ENCODE results near the gene TMEFF2. TPM values are rescaled to one million over a fixed set of nuclear protein-coding genes. Genes with fewer than 3 reads are reported as not detected.

The TMEFF2 gene
- total and polyA plus RNA-seq, 2 of the 8 experiments (the other 6 are each of a cell fraction or from before 2014, with no cell fraction given), result 0.91 to 3.7 TPM

DNA sequence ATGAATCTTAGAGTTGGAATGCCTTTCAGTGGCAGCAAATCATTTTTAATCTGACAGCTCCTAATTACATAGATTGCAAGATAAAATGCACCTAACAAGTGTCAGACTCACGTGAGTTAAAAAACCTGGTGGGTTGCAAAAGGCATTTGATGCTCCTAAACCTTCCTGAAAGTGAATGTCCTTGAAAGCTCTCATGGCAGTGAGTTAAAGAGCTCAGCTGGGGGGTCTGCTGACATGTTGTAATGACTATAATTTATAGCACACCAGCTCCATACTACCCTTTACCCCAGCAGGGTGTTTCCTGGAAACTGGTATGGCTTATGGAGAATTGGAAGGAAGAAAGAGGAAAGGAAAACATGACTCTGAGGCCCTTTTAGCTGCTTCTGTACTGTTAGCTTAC lies 256.0 kb downstream of the TMEFF2 start (continued):
- TF ChIP-seq, protein P1, sequence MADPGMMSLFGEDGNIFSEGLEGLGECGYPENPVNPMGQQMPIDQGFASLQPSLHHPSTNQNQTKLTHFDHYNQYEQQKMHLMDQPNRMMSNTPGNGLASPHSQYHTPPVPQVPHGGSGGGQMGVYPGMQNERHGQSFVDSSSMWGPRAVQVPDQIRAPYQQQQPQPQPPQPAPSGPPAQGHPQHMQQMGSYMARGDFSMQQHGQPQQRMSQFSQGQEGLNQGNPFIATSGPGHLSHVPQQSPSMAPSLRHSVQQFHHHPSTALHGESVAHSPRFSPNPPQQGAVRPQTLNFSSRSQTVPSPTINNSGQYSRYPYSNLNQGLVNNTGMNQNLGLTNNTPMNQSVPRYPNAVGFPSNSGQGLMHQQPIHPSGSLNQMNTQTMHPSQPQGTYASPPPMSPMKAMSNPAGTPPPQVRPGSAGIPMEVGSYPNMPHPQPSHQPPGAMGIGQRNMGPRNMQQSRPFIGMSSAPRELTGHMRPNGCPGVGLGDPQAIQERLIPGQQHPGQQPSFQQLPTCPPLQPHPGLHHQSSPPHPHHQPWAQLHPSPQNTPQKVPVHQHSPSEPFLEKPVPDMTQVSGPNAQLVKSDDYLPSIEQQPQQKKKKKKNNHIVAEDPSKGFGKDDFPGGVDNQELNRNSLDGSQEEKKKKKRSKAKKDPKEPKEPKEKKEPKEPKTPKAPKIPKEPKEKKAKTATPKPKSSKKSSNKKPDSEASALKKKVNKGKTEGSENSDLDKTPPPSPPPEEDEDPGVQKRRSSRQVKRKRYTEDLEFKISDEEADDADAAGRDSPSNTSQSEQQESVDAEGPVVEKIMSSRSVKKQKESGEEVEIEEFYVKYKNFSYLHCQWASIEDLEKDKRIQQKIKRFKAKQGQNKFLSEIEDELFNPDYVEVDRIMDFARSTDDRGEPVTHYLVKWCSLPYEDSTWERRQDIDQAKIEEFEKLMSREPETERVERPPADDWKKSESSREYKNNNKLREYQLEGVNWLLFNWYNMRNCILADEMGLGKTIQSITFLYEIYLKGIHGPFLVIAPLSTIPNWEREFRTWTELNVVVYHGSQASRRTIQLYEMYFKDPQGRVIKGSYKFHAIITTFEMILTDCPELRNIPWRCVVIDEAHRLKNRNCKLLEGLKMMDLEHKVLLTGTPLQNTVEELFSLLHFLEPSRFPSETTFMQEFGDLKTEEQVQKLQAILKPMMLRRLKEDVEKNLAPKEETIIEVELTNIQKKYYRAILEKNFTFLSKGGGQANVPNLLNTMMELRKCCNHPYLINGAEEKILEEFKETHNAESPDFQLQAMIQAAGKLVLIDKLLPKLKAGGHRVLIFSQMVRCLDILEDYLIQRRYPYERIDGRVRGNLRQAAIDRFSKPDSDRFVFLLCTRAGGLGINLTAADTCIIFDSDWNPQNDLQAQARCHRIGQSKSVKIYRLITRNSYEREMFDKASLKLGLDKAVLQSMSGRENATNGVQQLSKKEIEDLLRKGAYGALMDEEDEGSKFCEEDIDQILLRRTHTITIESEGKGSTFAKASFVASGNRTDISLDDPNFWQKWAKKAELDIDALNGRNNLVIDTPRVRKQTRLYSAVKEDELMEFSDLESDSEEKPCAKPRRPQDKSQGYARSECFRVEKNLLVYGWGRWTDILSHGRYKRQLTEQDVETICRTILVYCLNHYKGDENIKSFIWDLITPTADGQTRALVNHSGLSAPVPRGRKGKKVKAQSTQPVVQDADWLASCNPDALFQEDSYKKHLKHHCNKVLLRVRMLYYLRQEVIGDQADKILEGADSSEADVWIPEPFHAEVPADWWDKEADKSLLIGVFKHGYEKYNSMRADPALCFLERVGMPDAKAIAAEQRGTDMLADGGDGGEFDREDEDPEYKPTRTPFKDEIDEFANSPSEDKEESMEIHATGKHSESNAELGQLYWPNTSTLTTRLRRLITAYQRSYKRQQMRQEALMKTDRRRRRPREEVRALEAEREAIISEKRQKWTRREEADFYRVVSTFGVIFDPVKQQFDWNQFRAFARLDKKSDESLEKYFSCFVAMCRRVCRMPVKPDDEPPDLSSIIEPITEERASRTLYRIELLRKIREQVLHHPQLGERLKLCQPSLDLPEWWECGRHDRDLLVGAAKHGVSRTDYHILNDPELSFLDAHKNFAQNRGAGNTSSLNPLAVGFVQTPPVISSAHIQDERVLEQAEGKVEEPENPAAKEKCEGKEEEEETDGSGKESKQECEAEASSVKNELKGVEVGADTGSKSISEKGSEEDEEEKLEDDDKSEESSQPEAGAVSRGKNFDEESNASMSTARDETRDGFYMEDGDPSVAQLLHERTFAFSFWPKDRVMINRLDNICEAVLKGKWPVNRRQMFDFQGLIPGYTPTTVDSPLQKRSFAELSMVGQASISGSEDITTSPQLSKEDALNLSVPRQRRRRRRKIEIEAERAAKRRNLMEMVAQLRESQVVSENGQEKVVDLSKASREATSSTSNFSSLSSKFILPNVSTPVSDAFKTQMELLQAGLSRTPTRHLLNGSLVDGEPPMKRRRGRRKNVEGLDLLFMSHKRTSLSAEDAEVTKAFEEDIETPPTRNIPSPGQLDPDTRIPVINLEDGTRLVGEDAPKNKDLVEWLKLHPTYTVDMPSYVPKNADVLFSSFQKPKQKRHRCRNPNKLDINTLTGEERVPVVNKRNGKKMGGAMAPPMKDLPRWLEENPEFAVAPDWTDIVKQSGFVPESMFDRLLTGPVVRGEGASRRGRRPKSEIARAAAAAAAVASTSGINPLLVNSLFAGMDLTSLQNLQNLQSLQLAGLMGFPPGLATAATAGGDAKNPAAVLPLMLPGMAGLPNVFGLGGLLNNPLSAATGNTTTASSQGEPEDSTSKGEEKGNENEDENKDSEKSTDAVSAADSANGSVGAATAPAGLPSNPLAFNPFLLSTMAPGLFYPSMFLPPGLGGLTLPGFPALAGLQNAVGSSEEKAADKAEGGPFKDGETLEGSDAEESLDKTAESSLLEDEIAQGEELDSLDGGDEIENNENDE (IDR thresholded peaks at IDR 0.05; ENCODE audit: insufficient replicate concordance, low read length), result no peak
- TF ChIP-seq YY1 (IDR thresholded peaks at IDR 0.05; ENCODE audit: low read depth, low read length), result no peak
- no peak for TF ChIP-seq EP300 (IDR thresholded peaks at IDR 0.05; ENCODE audit: borderline replicate concordance in 1 of 2, low read depth in 2 of 2, low read length in 2 of 2)
- TF ChIP-seq MAFK (IDR thresholded peaks at IDR 0.05; ENCODE audit: low read depth, low read length), result no peak
- no peak for TF ChIP-seq CTBP2 (IDR thresholded peaks at IDR 0.05; ENCODE audit: borderline replicate concordance, insufficient read depth, insufficient read length, low read length)
- TF ChIP-seq EZH2 (IDR thresholded peaks at IDR 0.05; ENCODE audit: low read depth, low read length, severe bottlenecking), result no peak
- TF ChIP-seq, protein P2, sequence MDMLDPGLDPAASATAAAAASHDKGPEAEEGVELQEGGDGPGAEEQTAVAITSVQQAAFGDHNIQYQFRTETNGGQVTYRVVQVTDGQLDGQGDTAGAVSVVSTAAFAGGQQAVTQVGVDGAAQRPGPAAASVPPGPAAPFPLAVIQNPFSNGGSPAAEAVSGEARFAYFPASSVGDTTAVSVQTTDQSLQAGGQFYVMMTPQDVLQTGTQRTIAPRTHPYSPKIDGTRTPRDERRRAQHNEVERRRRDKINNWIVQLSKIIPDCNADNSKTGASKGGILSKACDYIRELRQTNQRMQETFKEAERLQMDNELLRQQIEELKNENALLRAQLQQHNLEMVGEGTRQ (IDR thresholded peaks at IDR 0.05; ENCODE audit: low read length), result no peak

Data from H1 (cell line).